ENCODE results near the gene CXXC4.

CXXC4 gene

DNA sequence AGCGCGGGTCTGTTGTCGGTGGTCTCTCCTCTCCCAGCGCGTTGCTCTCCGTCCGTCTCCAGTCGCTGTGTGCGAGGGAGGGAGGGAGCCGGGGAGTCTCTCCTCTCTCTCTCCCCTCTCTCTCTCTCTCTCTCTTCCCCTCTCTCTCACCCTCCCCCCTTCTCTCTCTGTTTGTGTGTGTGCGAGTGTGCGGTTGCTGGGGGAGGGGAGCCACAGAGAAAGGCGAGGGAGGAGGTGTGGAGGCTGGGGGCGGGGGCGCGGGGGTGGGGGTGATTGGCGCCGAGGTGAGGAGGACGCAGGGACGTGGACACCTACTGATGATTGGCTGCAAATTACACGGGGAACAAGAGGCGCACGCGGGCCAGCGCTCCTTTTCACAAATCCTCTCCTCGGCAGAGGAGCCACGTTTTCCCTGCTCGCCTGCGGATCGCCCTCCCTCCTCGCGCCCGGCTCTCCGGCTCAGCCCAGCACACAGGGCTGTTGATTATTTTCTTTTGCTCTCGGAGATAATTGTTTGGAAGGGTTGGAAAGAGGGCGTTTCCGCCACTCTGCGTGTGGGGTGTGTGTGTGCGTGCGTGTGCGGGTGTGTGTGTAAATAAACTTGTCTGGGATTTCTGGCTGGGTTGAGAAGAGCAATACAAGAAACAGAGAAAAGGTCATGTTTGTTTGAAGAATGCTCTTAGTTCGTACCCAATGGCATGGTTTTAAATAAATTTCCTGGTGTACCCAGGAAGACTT is at the start of gene CXXC4:
TSS of gene CXXC4 (minus strand) at position 73 of the 738 bp plus-strand sequence. CDS start 3,092 bp downstream, outside the sequence.
- peak; percentile 67 for DNase-seq (ENCODE audit: low spot score)

DNA sequence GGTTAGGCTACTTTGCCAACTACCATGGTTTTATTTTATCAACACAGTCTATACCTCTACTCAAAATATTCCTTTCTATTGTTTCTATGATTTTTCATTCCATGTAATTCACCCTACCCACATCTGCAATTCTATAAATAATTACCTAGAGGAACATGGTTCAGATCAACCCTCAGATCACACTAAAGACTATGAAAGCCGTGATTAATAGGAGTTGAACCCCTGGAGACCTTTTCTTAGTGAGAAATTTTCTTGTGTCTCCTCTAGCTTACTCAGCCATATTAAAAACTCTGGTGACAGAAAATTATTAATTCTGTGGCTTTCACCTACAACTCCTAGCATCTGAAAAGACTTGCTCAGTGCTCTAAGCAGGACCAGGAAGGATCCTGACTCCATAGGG is 38.5 kb upstream of the CXXC4 start:
- DNase-seq (ENCODE audit: low spot score) = no peak

DNA sequence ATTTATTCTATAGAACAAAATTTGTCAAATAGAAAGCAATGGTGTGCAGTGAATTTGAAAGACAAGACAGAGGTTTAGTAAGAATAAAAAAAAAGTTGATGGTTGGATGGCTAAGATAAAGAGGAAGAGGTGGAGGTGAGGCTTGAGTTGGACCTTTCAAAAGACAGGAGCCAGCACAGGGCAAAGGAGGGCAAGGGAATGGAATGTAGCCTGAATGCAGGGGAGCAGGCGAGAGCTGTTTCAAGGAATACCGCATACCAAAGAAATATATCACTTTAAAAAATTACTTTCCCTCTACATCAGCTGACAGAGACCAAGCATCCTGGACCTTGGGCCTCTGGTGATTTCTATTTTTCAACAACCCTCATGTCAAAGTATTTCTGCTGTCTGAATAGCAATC is 38.0 kb upstream of the CXXC4 start:
- DNase-seq (ENCODE audit: low spot score) = no peak

GRCh38 chr4:104531390-104531789 is 36.7 kb upstream of the CXXC4 start:
- DNase-seq (ENCODE audit: low spot score) = no peak

DNA sequence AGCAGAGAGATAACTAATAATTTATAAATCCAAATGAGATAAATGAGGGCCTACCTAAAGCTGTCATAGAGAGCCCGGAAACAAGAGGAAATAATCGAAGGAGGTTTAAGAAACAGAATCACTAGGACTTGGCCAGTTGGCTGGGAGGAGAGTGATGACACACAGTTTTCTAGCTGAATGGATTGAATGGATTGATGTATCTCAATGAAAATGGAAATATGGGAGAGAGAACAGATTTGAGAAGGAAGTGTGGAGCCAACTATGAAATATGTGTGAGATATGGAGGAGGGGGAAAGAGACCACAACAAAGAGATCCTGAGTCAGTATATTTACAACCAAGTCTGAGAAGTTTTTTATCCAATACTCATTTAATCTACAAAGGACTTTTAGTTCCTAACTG is 35.7 kb upstream of the CXXC4 start:
- DNase-seq (ENCODE audit: low spot score) = no peak

DNA sequence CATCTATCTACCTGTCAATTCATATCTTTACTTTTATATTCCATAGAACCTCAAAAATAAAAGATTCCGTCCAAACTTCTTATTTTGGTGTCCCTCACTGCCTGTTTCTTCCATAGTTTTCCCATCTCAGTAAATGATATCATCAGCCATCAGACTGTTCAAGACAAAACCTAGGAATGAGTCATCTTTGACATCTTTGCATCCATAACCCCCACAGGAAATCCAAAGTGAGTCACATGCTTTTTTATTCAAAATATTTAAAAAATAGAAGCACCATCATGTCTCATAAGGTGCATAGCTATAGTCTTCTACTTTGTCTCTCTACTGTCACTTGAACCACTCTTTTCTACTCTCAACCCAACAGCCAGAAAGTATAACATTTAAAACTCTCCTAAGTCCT is 29.9 kb upstream of the CXXC4 start:
- no peak for DNase-seq (ENCODE audit: low spot score)

GRCh38 chr4:104524026-104524425 is 29.3 kb upstream of the CXXC4 start:
- no peak for DNase-seq (ENCODE audit: low spot score)

- no peak for DNase-seq (ENCODE audit: low spot score)
Measured at GRCh38 chr4:104519588-104519987, 24.9 kb upstream of the CXXC4 start.

DNA sequence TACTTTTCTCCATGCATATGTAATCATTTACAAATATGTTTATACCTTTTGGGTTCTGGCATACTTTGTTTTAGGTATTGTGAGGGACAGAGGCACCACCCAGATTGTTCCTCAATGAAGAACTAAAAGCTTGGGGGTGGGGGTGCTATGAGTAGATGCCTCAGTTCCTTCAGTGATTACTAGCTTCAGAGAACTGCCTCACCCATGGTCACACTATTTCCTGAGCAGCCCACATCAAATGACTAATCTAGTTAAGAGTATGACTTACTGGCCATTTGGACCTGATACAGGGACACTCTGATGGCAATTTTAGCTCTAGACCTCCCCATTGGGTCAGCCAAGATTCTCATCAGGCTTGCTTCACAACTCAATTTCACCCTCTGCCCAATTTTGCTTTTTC is 22.2 kb upstream of the CXXC4 start:
- no peak for DNase-seq (ENCODE audit: low spot score)

DNA sequence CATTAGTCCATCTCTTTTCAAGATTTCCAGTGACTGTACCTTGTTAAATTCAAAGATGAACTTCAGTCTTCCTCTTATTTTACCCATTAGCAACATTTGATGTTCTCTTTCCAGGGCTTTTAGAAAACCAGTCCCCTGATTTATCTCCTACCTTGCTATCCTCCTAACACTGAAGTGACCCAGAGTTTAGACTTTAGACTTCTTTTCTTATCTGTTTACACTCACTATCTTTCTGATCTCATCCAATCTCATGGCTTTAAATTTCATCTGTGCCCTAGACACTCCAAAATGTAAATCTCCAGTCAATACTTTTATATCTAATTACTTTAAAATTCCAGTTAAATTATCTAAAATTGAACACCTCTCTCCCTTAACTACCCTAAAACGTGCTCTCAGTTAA is 13.5 kb upstream of the CXXC4 start:
- DNase-seq (ENCODE audit: low spot score) = no peak

- no peak for DNase-seq (ENCODE audit: low spot score)
Measured at GRCh38 chr4:104507112-104507511, 12.4 kb upstream of the CXXC4 start.

GRCh38 chr4:104504536-104504935 is 9.8 kb upstream of the CXXC4 start:
- DNase-seq (ENCODE audit: low spot score) = no peak

- DNase-seq (ENCODE audit: low spot score) = no peak
Measured at GRCh38 chr4:104502471-104502870, 7.8 kb upstream of the CXXC4 start.

DNA sequence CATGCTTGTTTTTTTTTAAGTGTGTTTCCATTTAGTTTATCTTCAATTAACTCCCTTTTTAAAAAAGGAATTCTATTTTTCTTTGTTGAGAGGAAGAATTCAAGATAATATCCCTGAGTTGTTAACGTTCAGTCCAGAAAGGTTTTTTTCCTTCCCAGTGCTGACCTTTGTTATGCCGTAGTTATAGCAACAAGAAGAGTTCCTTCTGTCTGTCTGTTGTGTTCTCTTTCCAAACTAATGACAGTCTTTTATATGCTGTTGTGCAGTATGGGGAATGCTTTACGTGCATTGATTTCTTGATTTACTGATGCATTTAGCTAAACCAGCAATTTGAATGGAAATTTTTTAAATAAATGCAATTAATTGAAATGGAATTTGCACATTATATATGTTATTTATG is 6.6 kb upstream of the CXXC4 start:
- no peak for DNase-seq (ENCODE audit: low spot score)

DNA sequence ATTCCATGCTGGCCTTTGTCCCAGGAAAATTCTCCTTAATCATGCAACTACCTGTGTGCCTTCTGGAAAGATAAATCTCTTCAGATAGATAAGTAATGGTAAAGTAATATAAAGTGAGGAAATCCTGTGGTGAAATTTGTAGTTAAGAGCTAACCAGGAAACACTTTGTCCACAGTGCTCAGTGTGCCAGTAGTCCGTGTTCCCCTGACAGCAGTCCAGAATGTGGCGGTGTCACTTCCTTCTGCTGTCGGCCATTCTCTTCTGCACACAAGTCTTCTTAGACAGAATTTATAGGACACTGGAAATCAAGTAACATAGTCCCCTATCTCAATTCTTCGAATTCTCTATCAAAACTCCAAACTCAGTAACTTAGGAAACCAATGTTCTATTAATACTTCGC is 5.7 kb upstream of the CXXC4 start:
- no peak for DNase-seq (ENCODE audit: low spot score)

GRCh38 chr4:104494185-104494584 is 509 bp downstream of the CXXC4 start:
- DNase-seq (ENCODE audit: low spot score) = no peak

- no peak for DNase-seq (ENCODE audit: low spot score)
Measured at GRCh38 chr4:104493081-104493831, 1.4 kb downstream of the CXXC4 start.

DNA sequence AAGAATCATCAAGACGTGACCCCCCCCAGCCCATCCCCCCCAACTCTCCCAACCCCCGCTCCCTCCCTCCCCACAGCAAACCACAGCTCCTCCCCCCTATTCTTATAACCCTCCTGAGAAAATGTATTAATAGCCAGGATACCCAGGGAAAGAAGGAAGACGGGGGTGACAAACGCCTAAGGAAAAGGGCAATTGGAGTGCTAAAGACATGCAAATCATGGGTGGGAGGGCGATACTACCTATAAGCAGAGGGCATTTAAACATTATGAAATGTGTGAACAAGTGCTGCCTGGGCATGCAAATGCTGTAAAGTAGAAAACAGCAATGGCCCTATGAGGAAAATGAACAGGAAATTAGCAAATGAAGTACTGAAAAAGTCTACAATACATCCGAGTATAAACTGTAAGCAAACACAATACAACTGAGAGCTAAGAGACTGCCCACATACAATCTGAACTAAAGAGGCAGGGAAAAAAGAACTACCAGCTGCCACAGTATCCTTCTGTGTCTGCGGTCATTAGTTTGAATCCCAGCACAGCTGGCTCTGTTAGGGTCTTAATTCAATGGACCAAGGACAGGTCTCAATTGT is 2.4 kb downstream of the CXXC4 start:
- DNase-seq (ENCODE audit: low spot score) = peak; percentile 61

GRCh38 chr4:104491481-104492182 is 3.1 kb downstream of the CXXC4 start:
- DNase-seq (ENCODE audit: low spot score) = peak; percentile 50

DNA sequence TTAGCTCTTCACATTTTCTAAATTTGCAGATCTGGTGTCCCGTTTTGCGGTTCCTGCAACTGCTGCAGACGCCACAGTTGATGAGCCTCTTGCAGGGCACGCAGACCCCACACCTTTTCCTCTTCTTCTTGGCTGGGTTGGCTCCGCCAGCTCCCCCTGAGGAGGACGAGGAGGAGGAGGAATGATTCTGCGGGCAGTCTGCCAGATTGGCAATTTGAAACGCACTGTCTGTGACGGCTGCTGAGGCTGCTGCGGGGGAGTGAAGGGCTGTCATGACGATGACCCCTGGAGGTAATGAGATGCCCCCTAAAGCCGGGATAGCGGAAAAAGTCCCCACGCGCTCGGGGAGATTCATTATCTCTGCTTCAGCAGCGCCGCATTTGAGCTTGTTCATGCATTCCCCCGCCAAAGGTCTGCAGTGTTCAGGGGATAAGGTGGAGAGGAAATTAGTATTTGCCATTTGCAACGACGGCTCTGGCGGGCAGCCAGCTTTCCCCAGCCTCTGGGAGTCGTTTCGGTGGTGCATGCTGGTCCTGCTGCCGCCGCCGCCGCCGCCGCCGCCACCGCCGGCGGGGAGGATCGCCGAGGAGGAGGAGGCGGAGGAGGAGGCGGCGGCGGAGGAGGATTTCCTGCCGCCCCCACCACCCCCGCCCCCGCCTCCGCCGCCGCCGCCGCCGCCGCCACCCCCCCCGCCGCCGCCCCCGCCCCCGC is 3.8 kb downstream of the CXXC4 start:
- peak; percentile 55 for DNase-seq (ENCODE audit: low spot score)

DNA sequence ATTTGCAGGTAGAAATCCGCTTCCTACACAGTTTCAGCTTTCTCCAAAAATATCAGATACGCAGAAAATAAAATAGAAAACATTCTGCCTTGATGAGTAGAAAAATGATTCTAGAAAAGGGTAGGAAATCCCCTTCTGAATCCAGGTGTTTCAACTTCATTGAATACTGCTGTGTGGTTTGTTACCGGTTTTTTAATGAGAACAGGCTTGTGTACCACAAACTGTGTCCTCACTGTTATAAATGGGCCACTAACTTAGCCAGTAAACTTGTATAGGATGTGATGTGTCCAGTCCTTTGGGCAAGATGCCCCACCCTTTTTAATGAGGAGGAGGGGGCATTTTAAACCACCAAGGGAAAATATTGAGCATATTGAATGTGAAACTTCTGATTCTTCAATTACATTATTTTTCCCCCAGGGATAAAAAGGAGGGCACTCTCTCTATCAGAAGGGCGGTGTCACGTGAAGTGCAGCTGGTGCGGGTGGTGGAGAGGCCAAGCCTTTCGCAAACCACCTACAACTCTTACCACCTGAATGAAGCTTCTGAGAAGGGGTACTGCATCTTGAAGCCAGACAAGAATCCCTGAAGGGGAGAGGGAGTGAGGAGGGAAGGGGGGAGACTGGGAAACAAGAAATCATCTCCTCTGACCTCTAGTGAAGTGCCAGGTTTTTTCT is 4.5 kb downstream of the CXXC4 start:
- DNase-seq (ENCODE audit: low spot score) = peak; percentile 29
